ENCODE results near the gene PTPRN.

The PTPRN gene

DNA sequence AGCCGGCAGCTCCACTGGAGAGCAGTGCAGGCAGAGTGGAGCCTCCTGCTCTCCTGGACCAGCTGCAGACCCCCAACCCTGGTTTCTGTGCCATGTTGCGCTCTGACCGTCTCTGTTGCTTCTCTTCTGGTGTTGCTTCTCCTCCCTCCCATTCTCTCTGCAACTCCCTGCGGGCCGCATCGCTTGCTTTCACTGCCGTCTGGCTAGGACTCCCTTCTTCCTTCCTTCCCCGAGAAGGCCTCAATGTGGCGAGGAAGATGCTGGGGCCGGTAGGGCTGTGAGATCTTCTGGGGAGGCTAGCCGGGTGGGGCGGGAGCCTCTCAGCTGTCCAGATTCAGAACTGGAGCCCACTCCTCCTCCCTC, 23.8 kb downstream of the PTPRN start:
- H2AFZ ChIP-seq (ENCODE audit: low read depth) = no peak overlapping the region
- no peak overlapping the region for H3K9ac ChIP-seq
- TF ChIP-seq, protein P1, sequence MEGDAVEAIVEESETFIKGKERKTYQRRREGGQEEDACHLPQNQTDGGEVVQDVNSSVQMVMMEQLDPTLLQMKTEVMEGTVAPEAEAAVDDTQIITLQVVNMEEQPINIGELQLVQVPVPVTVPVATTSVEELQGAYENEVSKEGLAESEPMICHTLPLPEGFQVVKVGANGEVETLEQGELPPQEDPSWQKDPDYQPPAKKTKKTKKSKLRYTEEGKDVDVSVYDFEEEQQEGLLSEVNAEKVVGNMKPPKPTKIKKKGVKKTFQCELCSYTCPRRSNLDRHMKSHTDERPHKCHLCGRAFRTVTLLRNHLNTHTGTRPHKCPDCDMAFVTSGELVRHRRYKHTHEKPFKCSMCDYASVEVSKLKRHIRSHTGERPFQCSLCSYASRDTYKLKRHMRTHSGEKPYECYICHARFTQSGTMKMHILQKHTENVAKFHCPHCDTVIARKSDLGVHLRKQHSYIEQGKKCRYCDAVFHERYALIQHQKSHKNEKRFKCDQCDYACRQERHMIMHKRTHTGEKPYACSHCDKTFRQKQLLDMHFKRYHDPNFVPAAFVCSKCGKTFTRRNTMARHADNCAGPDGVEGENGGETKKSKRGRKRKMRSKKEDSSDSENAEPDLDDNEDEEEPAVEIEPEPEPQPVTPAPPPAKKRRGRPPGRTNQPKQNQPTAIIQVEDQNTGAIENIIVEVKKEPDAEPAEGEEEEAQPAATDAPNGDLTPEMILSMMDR (conservative IDR thresholded peaks at IDR 0.05; ENCODE audit: low read depth, low read length) = no peak

DNA sequence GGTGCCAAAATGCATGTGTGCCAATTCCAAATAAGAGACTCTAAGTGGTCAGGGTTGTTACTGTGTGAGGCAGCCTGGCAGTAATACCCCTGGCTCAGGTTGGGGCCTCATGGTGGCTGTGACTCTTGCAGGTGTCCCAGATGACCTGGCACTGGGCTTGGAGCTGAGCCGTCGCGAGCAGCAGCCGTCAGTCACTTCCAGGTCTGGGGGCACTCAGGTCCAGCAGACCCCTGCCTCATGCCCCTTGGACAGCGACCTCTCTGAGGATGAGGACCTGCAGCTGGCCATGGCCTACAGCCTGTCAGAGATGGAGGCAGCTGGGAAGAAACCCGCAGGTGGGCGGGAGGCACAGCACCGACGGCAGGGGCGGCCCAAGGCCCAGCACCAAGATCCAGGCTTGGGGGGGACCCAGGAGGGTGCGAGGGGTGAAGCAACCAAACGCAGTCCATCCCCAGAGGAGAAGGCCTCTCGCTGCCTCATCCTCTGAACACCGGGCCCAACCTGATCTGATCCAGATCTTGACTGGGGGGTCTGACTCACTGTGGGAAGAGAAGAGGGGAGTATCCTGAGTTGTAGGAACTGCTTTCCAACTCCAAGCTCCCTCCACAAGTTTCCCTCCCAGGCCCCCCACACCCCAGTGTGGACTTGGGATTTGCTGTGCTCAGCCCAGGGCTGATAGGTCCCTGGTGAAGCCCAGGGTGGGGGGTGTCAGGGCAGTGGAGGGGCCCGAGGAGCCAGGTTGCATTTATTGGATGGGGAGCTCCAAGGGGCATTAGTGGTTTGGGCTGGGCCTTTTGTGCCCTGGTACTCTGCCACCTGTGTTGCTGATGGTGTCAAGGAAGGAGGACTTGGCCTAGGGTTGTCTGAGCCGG, 24.5 kb downstream of the PTPRN start:
- no peaks in the 10 kb centered on the region for H3K27me3 ChIP-seq (ENCODE audit: insufficient read depth, low read depth)
- no peaks in the 10 kb centered on the region for H3K36me3 ChIP-seq (ENCODE audit: insufficient read depth)
- peaks cover 7% of the 10 kb centered on the region for H3K4me1 ChIP-seq (ENCODE audit: low read depth, poor library complexity, severe bottlenecking)
- no peaks in the 10 kb centered on the region for H3K79me2 ChIP-seq (ENCODE audit: insufficient read depth, low read depth)
- H3K4me3 ChIP-seq (IDR thresholded peaks at IDR 0.05; ENCODE audit: insufficient read depth, low read depth, low read length) = no peak overlapping the region
- H3K27ac ChIP-seq = no peak overlapping the region
- no peak overlapping the region for H3K4me2 ChIP-seq
- H2AFZ ChIP-seq (ENCODE audit: low read depth) = no peak overlapping the region
- no peak overlapping the region for H3K9ac ChIP-seq
- TF ChIP-seq, protein P1 (conservative IDR thresholded peaks at IDR 0.05; ENCODE audit: low read depth, low read length) = no peak
- H4K20me1 ChIP-seq (ENCODE audit: insufficient read depth) = no peaks in the 10 kb centered on the region

More for the DNA sequence above, 23.8 kb downstream of the PTPRN start:
- Histone ChIP-seq H3K4me2 (no peak overlapping the region), H3K4me3 (IDR thresholded peaks at IDR 0.05; ENCODE audit: insufficient read depth, low read depth, low read length) (no peak overlapping the region), H3K4me1 (ENCODE audit: low read depth, poor library complexity, severe bottlenecking) (peaks cover 2% of the 10 kb centered on the region), H4K20me1 (ENCODE audit: insufficient read depth) (no peaks in the 10 kb centered on the region), H3K36me3 (ENCODE audit: insufficient read depth) (no peaks in the 10 kb centered on the region), H3K79me2 (ENCODE audit: insufficient read depth, low read depth) (no peaks in the 10 kb centered on the region), H3K27me3 (ENCODE audit: insufficient read depth, low read depth) (no peaks in the 10 kb centered on the region), H3K27ac (no peak overlapping the region)

DNA sequence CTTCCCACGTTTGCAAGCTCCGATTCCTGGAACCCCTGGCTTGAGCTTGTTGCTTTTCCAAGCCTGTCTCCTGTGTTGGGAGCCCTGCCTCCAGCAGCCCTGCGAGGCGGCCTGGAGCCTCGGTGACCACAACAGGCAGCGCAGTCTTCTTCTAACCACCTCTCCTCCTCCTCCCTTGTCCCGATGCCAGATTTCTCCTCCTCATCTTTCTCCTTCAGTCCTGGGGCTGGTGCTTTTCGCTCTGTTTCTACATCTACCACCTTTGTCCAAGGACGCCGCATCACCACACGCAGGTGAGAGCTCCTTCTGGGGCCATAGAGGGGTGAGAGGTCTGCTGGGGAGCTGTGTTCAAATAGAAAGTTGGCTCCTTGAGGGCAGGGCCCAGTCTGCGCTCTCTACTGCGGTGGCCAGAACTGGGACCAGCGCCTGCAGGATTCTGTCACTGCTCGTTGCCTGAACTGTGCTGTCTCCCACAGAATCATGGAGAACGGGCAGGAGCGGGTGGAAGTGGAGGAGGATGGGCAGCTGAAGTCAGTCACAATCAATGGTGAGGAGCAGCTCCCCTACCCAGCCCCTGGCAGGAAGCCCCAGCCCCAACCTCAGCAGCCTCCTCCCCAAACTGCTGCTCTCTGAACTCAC, 26.1 kb downstream of the PTPRN start:
- Histone ChIP-seq H3K4me1 (ENCODE audit: low read depth, poor library complexity, severe bottlenecking) (peaks cover 15% of the 10 kb centered on the region), H3K9ac (no peak overlapping the region), H3K36me3 (ENCODE audit: insufficient read depth) (no peaks in the 10 kb centered on the region), H3K4me3 (IDR thresholded peaks at IDR 0.05; ENCODE audit: insufficient read depth, low read depth, low read length) (no peak overlapping the region), H3K4me2 (no peak overlapping the region), H4K20me1 (ENCODE audit: insufficient read depth) (no peaks in the 10 kb centered on the region), H3K27me3 (ENCODE audit: insufficient read depth, low read depth) (no peaks in the 10 kb centered on the region), H3K27ac (no peak overlapping the region), H3K79me2 (ENCODE audit: insufficient read depth, low read depth) (no peaks in the 10 kb centered on the region), H2AFZ (ENCODE audit: low read depth) (no peak overlapping the region)
- TF ChIP-seq, protein P1 (conservative IDR thresholded peaks at IDR 0.05; ENCODE audit: low read depth, low read length) = no peak

DNA sequence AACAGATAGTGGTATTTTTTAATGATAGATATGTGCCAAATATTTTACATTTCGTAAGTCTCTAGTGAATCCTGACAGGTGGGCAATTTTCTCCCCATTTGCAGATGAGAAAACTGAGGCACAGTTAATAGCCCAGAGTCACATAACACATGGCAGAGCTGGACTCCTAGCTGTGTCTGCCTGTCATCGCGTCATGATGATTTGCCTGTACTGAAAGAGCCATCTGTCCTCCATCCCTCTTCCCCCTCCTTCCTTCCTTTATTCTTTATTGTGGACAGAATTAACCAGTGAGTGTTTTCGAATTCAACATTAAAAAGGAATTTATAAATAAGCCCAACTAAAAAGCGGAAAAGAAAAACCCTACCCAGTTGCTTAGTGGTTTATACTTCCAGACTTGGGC, 26.8 kb downstream of the PTPRN start:
- Histone ChIP-seq H3K4me1 (ENCODE audit: low read depth, poor library complexity, severe bottlenecking) (peaks cover 22% of the 10 kb centered on the region), H3K36me3 (ENCODE audit: insufficient read depth) (no peaks in the 10 kb centered on the region), H3K79me2 (ENCODE audit: insufficient read depth, low read depth) (no peaks in the 10 kb centered on the region), H2AFZ (ENCODE audit: low read depth) (no peak overlapping the region), H3K27me3 (ENCODE audit: insufficient read depth, low read depth) (no peaks in the 10 kb centered on the region), H3K27ac (no peak overlapping the region), H3K4me2 (no peak overlapping the region), H3K9ac (no peak overlapping the region), H4K20me1 (ENCODE audit: insufficient read depth) (no peaks in the 10 kb centered on the region), H3K4me3 (IDR thresholded peaks at IDR 0.05; ENCODE audit: insufficient read depth, low read depth, low read length) (no peak overlapping the region)
- TF ChIP-seq, protein P1 (conservative IDR thresholded peaks at IDR 0.05; ENCODE audit: low read depth, low read length) = no peak

All from KMS-11 (cell line).